GM12873 (cell line): Measurements from ENCODE around the gene CRAT.

Experiments used
- TF ChIP-seq, protein P1 (sequence below): IDR thresholded peaks from 2 replicates; pipeline ENCODE4 v1.5.1; 2012; ENCODE audit warnings: low read depth, mild to moderate bottlenecking, moderate library complexity, low read length, control low read depth; ENCODE audit not compliant: insufficient read depth; ENCODE audit errors: missing control alignments

The CRAT gene

DNA sequence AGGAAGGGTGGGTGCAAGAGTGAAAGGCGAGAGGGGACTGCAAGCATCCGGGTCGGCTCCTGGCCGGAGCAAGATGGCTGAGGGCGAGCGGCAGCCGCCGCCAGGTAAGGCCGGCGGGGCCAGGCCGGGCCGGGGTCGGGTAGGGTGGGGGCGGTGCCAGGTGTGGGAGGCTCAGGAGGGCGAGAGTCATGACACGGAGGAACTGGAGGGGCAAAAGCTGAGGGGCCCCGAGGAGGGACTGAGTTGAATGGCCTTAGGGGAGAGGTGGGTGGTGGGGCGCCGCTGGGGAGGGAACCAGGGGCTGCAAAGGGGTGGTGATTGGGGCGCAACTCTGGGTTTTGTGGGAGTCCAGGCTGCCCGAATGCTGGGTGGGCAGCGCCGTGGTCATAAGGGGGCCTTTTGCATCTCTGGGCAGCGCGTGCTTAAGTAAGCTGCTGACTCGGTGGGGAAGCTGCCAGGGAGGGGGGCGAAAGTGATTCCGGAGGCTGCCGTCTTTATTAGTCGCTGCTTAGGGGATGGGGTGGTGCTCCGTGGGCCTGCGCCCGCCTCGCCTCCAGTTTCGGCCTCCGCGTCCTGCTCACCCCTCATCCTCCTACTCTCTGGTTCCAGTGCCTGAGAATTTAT, 1.0 kb upstream of the CRAT start:
- TF ChIP-seq, protein P1, sequence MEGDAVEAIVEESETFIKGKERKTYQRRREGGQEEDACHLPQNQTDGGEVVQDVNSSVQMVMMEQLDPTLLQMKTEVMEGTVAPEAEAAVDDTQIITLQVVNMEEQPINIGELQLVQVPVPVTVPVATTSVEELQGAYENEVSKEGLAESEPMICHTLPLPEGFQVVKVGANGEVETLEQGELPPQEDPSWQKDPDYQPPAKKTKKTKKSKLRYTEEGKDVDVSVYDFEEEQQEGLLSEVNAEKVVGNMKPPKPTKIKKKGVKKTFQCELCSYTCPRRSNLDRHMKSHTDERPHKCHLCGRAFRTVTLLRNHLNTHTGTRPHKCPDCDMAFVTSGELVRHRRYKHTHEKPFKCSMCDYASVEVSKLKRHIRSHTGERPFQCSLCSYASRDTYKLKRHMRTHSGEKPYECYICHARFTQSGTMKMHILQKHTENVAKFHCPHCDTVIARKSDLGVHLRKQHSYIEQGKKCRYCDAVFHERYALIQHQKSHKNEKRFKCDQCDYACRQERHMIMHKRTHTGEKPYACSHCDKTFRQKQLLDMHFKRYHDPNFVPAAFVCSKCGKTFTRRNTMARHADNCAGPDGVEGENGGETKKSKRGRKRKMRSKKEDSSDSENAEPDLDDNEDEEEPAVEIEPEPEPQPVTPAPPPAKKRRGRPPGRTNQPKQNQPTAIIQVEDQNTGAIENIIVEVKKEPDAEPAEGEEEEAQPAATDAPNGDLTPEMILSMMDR, result no peak

DNA sequence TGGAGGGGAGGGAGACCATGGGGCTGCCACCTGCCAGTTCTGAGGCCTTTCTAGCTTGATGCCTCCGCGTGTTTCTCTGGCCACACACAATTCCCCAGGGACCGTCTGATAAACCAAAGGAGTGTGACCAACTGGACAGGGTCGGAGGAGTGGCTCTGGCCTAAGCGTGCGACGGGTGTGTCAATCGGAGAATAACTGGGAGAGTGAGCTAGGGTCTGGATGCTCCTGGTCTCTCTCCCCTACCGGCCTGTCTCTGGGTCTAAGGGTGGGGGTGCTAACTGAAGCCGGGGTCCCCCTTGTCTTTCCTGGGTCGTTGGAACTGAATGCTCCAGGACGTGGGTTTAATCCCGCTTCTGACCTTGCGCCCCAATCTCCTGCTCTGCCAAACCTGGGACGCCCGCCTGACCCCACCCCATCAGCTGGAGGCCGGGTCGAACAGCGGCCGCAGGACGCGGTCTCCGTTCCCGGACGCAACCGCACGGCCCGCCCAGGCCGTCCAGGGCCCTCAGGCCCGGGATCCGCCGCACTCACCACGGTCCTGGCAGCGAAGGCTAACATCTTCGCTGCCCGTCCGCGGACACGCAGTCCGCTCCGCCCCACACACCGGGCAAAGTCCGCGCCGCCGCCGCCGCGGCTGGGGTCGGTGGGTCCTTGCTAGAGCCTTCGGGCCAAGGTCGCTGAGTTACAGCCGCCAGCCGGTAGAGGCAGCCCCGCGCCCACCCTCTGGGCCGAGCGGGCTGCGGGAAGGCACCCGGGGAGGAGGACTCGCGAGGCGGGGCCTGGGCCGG, 447 bp downstream of the CRAT start:
- TF ChIP-seq, protein P1, result no peak

DNA sequence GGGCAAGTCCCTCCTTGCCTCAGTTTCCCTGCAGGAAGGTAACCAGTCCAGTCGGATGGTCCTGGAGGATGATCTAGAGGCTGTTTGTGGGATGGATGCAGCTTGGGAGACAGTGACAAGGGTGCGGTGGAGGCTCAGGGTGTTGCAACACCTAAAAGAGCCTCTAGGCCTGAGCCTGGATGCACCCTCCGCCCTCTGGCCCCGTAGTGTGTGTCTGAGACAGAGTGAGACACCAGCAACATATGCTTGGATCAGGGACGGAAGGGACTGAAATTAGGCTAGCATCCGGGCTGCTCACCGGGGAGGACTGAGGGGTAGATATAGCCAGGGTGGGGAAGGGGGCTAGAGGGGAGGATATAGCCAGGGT, 1.1 kb downstream of the CRAT start:
- TF ChIP-seq, protein P1, result no peak

DNA sequence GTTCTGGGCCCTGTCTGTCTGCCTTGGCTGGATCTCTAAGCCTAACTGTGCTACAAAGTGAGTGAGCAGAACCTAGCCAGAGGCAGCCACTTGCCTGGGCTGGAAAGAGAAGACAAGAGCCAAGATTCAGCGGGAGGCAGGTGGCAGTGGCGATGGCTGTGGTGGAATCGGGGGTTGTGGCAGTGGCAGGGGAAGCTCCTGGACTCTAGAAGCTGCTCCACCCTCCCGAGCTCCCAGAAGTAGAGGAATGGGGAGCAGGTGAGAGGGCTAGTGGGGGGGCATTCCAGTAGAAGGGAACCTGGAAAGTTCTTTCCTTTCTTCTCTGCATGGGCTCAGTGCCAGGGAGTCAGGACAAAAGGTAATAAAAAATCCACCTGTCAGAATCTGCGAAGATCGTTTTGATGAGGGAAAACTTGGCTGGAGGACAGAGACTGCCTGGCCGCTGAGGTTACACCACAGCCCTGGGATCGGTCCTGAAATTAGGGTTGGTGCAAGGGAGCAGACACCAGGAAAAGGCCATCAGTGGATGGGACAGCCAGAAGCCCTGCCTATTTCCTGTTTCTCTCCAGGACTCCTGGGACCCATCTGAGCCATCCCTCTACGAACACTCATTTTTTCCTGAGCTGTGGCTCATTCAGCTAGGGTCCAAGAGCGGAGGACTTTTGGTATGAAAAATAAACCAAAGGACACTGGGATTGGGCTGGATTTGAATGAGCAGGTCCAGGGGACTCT, 1.6 kb downstream of the CRAT start:
- TF ChIP-seq, protein P1, result no peak

DNA sequence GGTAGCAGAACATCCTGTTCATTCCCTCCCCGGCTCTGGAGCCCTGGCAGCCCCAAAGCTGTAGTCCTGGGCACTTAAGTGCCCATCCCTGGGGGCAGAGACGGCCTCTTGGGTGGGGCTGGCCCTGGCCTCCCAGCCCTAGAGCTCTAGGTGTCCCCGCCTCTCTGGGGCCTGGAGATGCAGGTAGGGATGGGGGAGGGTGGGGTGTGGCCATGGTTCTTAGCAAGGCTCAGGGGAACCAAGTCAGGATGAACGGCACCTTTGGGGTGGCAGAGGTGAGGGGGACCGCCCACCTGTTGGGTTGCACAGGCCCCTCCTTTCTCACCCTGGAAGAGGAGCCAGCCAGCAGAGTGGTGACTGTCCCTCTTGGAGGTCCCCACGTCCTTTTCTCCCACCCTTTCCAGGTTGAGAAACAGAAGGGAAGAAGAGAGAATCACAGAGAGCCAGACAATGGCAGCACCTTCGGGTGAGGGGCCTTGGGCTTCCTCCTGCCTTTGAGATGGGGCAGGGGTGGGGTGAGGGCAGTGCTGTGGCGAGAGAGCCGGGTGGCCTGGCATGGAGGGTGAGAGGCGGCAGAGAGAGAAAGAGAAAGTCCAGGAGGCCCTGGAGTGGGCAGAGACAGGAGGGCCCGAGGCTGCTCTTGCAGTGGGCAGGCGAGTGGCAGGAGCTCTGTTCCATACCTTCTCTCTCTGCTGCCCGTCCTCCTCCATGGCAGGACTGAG, 2.3 kb downstream of the CRAT start:
- TF ChIP-seq, protein P1, result no peak

DNA sequence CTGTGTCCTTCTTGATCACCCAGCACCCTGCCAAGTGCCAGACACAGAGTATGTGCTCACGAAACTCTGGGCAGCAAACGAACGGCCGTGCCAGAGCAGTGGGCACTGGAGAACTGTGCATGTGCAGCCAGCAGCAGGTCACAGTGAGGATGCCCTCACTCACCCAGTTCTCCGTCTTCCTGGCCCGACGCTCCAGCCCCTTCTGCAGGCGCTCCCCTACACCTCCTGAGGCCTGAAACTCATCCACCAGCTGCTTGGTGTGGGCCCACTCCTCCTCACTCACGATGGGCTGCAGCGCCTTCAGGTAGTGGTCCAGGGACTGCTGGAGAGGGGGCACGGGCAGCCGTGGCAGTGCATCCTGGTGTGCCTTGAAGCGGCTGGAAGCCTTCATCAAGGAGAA, 2.9 kb downstream of the CRAT start:
- TF ChIP-seq, protein P1, result no peak
